Heart left ventricle (tissue), 13 donors: Measurements from ENCODE around the gene TPRG1L.

Experiments used
- CTCF ChIP-seq, 12 donors: fragments of 200-600 bp; sonication (generic) in 4 of 12; IDR thresholded peaks; one replicate each; pipeline versions ENCODE4 v1.5.0 to v1.8.0; 2018 to 2022; ENCODE audit warnings: antibody characterized with exemption in 12 of 12, mild to moderate bottlenecking in 5 of 12
- POLR2A ChIP-seq, 2 donors: fragments of 450-650 bp; IDR thresholded peaks; one replicate each; pipeline ENCODE4 v1.6.1; 2017; ENCODE audit warnings: antibody characterized with exemption in 2 of 2, mild to moderate bottlenecking in 2 of 2, moderate library complexity in 2 of 2
- donor health status: ischemic (EF 13 %, LVEDD 7.1; RV severe dilation, severe dysfunction).
- donor health status: DM: no; HTN: yes; CAD: no.
- donor health status: DM: no; HTN: no; CAD: no.
- donor health status: ischemic (EF 25% LVEDD 6.9; RV normal size, moderate dysfunction).
- donor health status: ischemic (EF 25% LVEDD 5.7; RV mildly dilated, moderate dysfunction).
- donor health status: ischemic (EF 35%, LVEDD 5.7; RV mildly dilated, moderate dysfunction).
- donor health status: nonischemic (EF 11% LVEDD 7.7; RV severe dilation, severe dysfunction).
- donor health status: DM: yes; HTN: yes; CAD: no.
- donor health status: PGD.
- donor health status: ischemic (EF 29% LVEDD 5.4; RV normal size, mild dysfunction).
- donor health status: nonischemic (EF 23%, LVEDD 6.1; RV moderate dilation, normal function).

DNA sequence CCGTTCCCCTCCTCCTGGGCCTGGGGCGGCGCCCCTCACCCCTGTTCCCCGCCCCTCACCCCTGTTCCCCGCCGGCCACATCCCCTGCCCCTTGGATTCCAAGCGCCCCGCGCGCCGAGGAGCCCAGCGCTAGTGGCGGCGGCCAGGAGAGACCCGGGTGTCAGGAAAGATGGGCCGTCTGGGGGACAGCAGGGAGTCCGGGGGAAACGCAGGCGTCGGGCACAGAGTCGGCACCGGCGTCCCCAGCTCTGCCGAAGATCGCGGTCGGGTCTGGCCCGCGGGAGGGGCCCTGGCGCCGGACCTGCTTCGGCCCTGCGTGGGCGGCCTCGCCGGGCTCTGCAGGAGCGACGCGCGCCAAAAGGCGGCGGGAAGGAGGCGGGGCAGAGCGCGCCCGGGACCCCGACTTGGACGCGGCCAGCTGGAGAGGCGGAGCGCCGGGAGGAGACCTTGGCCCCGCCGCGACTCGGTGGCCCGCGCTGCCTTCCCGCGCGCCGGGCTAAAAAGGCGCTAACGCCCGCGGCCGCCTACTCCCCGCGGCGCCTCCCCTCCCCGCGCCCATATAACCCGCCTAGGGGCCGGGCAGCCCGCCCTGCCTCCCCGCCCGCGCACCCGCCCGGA is 27.2 kb downstream of the TPRG1L start, which contains the start of gene TP73:
- TF ChIP-seq CTCF (IDR thresholded peaks at IDR 0.05) (no peak), POLR2A (IDR thresholded peaks at IDR 0.05) (no peak)
